Nephron (organoid): ENCODE data around the gene PGS1.

Experiments
- H3K27ac Mint-ChIP-seq, 3 experiments: 2 replicates each; pipeline ENCODE4 v1.8.0; 2020; ENCODE audit warnings: mixed read lengths in 3 of 3, mild to moderate bottlenecking in 2 of 3, moderate library complexity in 1 of 3
- H3K27me3 Mint-ChIP-seq: 2 replicates; pipeline ENCODE4 v1.8.0; 2021; ENCODE audit warnings: low read depth, mild to moderate bottlenecking, moderate library complexity, mixed read lengths
- H3K36me3 Mint-ChIP-seq: 2 replicates; pipeline ENCODE4 v1.8.0; 2020; ENCODE audit warnings: low read depth, mixed read lengths
- H3K4me1 Mint-ChIP-seq: 2 replicates; pipeline ENCODE4 v1.8.0; 2020; ENCODE audit warnings: mixed read lengths
- H3K4me3 Mint-ChIP-seq, 3 experiments: 2 replicates each; pipeline ENCODE4 v1.8.0; 2020; ENCODE audit warnings: mild to moderate bottlenecking in 3 of 3, mixed read lengths in 3 of 3, moderate library complexity in 2 of 3
- H3K9me3 Mint-ChIP-seq: 2 replicates; pipeline ENCODE4 v1.8.0; 2020; ENCODE audit warnings: mixed read lengths
- CTCF ChIP-seq, 3 experiments: fragments of 200-600 bp; sonication (generic); IDR thresholded peaks; one replicate each; pipeline ENCODE4 v1.5.0; 2021; ENCODE audit warnings: antibody characterized with exemption in 3 of 3; ENCODE audit not compliant: unreplicated experiment in 3 of 3

The PGS1 gene

GRCh38 chr17:78428025-78428575 is 49.7 kb downstream of the PGS1 start:
- peak overlapping the region in 2 of 3 experiments; percentile 12 to 40 for H3K27ac Mint-ChIP-seq
- TF ChIP-seq CTCF (IDR thresholded peaks at IDR 0.05; ENCODE audit: unreplicated experiment in 3 of 3): no peak
- H3K36me3 Mint-ChIP-seq: peaks cover 28% of the 10 kb centered on the region
- H3K27me3 Mint-ChIP-seq: no peaks in the 10 kb centered on the region
- H3K9me3 Mint-ChIP-seq: no peaks in the 10 kb centered on the region
- peaks cover 14% of the 10 kb centered on the region for H3K4me1 Mint-ChIP-seq
- no peak overlapping the region for H3K4me3 Mint-ChIP-seq

DNA sequence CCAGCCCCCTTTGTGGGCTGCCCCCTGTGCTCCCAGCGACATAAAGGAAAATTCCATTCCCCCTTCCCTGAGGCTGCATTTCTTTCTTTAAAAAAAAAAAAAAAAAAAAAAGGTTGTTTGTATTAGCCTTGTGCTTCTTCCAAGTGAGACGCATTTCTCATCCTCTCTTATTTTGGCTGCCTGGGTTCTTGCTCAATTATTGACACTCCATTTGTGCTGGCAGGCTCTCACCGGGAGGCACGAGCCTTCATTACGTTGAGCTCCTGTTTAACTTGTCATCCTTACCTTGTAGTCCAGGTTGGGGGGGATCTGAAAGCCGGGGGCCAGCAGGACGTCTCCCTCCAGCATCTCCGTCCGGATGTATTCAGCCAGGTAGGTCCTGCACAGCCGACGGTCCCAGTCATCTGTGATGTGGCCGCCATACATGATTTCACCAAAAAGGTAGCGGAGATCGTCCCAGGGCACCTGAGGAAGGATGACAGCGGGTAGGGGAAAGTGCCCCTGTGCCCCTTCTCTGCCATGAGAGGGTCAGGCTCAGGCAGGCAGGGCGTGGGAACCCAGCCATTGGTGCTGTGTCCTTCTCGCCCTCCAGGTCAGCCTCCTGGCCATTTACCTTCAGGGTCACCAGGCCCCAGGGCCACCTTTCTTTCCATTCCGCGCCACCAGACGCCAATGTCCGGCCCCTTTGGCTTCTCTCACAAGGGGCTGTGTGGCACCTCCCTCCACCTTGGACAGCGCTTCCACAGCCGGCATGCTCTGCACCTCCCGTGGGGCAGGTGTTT is 50.6 kb downstream of the PGS1 start:
- H3K36me3 Mint-ChIP-seq: peaks cover 27% of the 10 kb centered on the region
- H3K4me1 Mint-ChIP-seq: peaks cover 14% of the 10 kb centered on the region
- no peaks in the 10 kb centered on the region for H3K9me3 Mint-ChIP-seq
- peak overlapping the region; percentile 12 to 48 (median 40) for H3K27ac Mint-ChIP-seq
- H3K4me3 Mint-ChIP-seq: no peak overlapping the region
- H3K27me3 Mint-ChIP-seq: no peaks in the 10 kb centered on the region
- no peak for TF ChIP-seq CTCF (IDR thresholded peaks at IDR 0.05; ENCODE audit: unreplicated experiment in 3 of 3)

DNA sequence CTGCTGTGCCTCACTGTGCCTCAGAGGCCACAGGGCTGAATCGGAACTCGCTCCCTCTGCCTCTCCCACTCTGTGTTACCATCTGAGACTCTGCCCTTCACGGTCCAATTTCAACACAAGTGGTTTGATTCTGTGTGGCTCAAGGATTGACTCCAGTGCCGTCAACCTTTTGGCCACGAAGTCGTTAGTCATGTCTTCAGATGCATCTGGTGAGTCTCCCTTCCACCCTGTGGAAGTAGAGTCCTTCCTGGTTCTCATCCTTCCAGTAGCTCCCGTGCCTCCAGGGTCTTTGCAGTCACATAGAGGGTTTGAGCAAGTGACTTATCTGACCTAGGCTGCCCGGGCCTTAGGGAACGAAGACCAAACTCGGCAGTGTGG is 51.2 kb downstream of the PGS1 start:
- Mint-ChIP-seq H3K9me3 (no peaks in the 10 kb centered on the region), H3K4me1 (peaks cover 9% of the 10 kb centered on the region), H3K36me3 (peaks cover 23% of the 10 kb centered on the region), H3K27me3 (no peaks in the 10 kb centered on the region), H3K4me3 (no peak overlapping the region), H3K27ac (no peak overlapping the region)
- TF ChIP-seq CTCF (IDR thresholded peaks at IDR 0.05; ENCODE audit: unreplicated experiment in 3 of 3): no peak

DNA sequence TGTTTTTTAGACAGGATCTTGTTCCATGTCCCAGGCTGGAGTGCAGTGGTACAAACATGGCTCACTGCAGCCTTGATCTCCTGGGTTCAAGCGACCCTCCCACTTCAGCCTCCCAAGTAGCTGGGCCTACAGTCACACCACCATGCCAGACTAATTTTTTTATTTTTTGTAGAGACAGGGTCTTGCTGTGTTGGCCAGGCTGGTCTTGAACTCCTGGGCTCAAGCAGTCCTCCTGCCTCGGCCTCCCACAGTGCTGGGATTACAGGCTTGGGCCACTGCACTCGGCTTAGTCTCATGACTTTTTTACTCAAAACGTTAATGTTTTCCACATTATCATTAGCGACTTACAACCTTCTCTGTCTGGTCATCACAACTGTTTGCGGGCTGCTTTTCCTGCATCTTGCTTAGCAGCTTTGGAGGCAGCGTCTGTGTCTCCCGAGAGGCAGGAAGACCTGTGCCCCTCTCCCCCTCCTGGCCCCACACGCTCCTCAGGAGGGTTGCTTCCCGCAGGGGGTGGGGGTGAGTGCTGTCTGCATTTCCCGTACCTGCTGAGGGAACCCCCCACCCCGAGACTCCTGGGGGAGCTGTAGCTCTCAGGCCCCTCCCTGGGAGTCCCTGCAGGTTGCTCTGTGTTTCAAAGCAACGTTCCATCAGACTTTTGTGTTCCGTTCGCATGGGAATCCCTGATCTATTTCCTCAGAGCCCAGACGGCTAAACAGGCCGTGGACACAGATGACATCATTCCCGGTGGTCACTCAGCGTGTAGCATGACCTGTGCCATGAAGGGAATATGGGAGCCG is 52.6 kb downstream of the PGS1 start:
- peaks cover 2% of the 10 kb centered on the region for H3K27me3 Mint-ChIP-seq
- H3K27ac Mint-ChIP-seq: peak overlapping the region in 1 of 3 experiments; percentile 41
- H3K9me3 Mint-ChIP-seq: no peaks in the 10 kb centered on the region
- H3K4me3 Mint-ChIP-seq: no peak overlapping the region
- TF ChIP-seq CTCF (IDR thresholded peaks at IDR 0.05; ENCODE audit: unreplicated experiment in 3 of 3): no peak
- H3K4me1 Mint-ChIP-seq: peaks cover 9% of the 10 kb centered on the region
- peaks cover 17% of the 10 kb centered on the region for H3K36me3 Mint-ChIP-seq

GRCh38 chr17:78431692-78431958 is 53.2 kb downstream of the PGS1 start:
- H3K36me3 Mint-ChIP-seq: peaks cover 17% of the 10 kb centered on the region
- peaks cover 9% of the 10 kb centered on the region for H3K4me1 Mint-ChIP-seq
- peak overlapping the region in 1 of 3 experiments; percentile 41 for H3K27ac Mint-ChIP-seq
- no peak overlapping the region for H3K4me3 Mint-ChIP-seq
- peaks cover 3% of the 10 kb centered on the region for H3K27me3 Mint-ChIP-seq
- no peaks in the 10 kb centered on the region for H3K9me3 Mint-ChIP-seq
- no peak for TF ChIP-seq CTCF (IDR thresholded peaks at IDR 0.05; ENCODE audit: unreplicated experiment in 3 of 3)
